A673 (cell line): Measurements from ENCODE around the gene MOBP. TPM values are rescaled to one million over a fixed set of nuclear protein-coding genes. Genes with fewer than 3 reads are reported as not detected.

Experiments used
- BruUV-seq: library from RNA; stranded (reverse); fragments of 400-500 nt; replicated peaks from 2 replicates; lab custom pipeline; 2021; lab: Mats Ljungman, UMichigan
- CTCF ChIA-PET: fragments of 300-600 bp; sonication (Branson Sonifier 250); formaldehyde crosslinking; loops from one replicate; lab custom pipeline; 2022; ENCODE audit warnings: antibody characterized with exemption; lab: Charles Lee
- POLR2A ChIA-PET: fragments of 300-600 bp; sonication (Branson Sonifier 250); formaldehyde crosslinking; loops from one replicate; lab custom pipeline; 2022; ENCODE audit warnings: antibody characterized with exemption; ENCODE audit not compliant: low non-redundant PET; lab: Charles Lee
- DNase-seq: peaks from one replicate; pipeline ENCODE4 v3.0.0-alpha.2; 2015; ENCODE audit warnings: low spot score
- H3K27ac ChIP-seq: fragments of 200-600 bp; sonication (generic); 2 replicates; pipeline ENCODE4 v1.5.1; 2016; ENCODE audit warnings: mixed run types, low read depth, mild to moderate bottlenecking, mixed read lengths, antibody characterized with exemption, low read length; ENCODE audit not compliant: poor library complexity, severe bottlenecking
- H3K27me3 ChIP-seq: fragments of 200-600 bp; sonication (generic); replicated peaks from 2 replicates; pipeline ENCODE4 v1.6.1; 2017; ENCODE audit warnings: mixed run types, low read depth, mild to moderate bottlenecking, mixed read lengths, antibody characterized with exemption, low read length; ENCODE audit not compliant: insufficient read depth, poor library complexity
- H3K36me3 ChIP-seq: fragments of 200-600 bp; sonication (generic); 2 replicates; pipeline ENCODE4 v1.6.1; 2016; ENCODE audit warnings: mixed run types, mild to moderate bottlenecking, mixed read lengths, antibody characterized with exemption, low read length; ENCODE audit not compliant: insufficient read depth, poor library complexity, severe bottlenecking
- H3K4me1 ChIP-seq: fragments of 200-600 bp; sonication (generic); 2 replicates; pipeline ENCODE4 v1.6.1; 2017; ENCODE audit warnings: mixed run types, mild to moderate bottlenecking, mixed read lengths, antibody characterized with exemption, low read length; ENCODE audit not compliant: insufficient read depth, poor library complexity, severe bottlenecking
- H3K4me3 ChIP-seq: fragments of 200-600 bp; sonication (generic); 2 replicates; pipeline ENCODE4 v1.5.1; 2016; ENCODE audit warnings: low read depth, mixed run types, mild to moderate bottlenecking, mixed read lengths, low read length; ENCODE audit not compliant: poor library complexity, severe bottlenecking
- H3K9me3 ChIP-seq: fragments of 200-600 bp; sonication (generic); 2 replicates; pipeline ENCODE4 v1.6.1; 2016; ENCODE audit warnings: mixed run types, low read depth, mild to moderate bottlenecking, mixed read lengths, antibody characterized with exemption, low read length; ENCODE audit not compliant: poor library complexity, severe bottlenecking
- CTCF ChIP-seq: fragments of 300-800, 200-600 bp; sonication (generic); conservative IDR thresholded peaks from 2 replicates; pipeline ENCODE4 v1.5.1; 2017; ENCODE audit warnings: low read depth, mild to moderate bottlenecking, antibody characterized with exemption, low read length, moderate library complexity, mixed read lengths
- EZH2 ChIP-seq: fragments of 200-600 bp; sonication (generic); IDR thresholded peaks from 2 replicates; pipeline ENCODE4 v1.6.1; 2017; ENCODE audit warnings: borderline replicate concordance, low read depth, mild to moderate bottlenecking, mixed read lengths, antibody characterized with exemption, low read length; ENCODE audit not compliant: poor library complexity, severe bottlenecking
- intact Hi-C: fragments of 100-400 bp; cut with micrococcal nuclease; formaldehyde crosslinking; loops from one replicate; pipeline ENCODE4 v1.10.0; 2022; ENCODE audit not compliant: unreplicated experiment
- total RNA-seq: library from RNA; stranded (reverse); gene quantifications from 2 replicates; pipeline ENCODE4 v1.2.3, GENCODE V29; 2021

Gene MOBP
- total RNA-seq, 1 experiment from 2014 or later: 0.19 TPM

GRCh38 chr3:39427506-39427905 lies 40.0 kb upstream of the MOBP start:
- Histone ChIP-seq H3K9me3 (no peaks in the 10 kb centered on the region), H3K27me3 (no peaks in the 10 kb centered on the region), H3K27ac (no peak overlapping the region), H3K4me1 (peaks cover 13% of the 10 kb centered on the region), H3K36me3 (no peaks in the 10 kb centered on the region), H3K4me3 (no peak overlapping the region)
- TF ChIP-seq EZH2 (no peak), CTCF (no peak)
- no TSS peak for BruUV-seq
- DNase-seq: no peak
- intact Hi-C loops: no loop called here
- POLR2A ChIA-PET: no interaction called here
- CTCF ChIA-PET: no interaction called here

DNA sequence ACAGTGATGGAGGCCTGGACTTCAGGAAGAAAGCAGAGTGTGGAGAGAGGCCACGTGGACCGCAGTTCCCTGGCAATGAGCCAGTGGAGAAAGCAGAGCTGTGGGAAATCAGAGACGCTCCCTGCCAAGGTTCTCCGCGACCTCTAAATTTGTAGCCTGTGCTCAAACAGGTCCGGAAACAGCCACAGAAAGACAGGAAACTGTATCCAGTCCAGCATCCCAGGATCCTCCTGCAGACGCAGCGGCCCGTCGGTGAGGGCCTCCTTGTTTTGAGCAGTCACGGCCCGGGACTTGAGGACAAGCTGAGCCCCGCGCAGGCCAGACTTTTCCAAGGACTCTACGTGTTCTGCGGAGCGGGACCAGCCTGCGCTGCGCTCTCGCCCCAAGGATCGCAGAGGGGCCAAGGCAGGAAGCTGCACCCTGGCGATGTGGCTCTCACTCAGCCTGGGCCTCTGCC lies 38.7 kb upstream of the MOBP start:
- POLR2A ChIA-PET: no interaction called here
- Histone ChIP-seq H3K9me3 (no peaks in the 10 kb centered on the region), H3K27me3 (no peaks in the 10 kb centered on the region), H3K4me3 (no peak overlapping the region), H3K36me3 (no peaks in the 10 kb centered on the region), H3K4me1 (peaks cover 4% of the 10 kb centered on the region), H3K27ac (no peak overlapping the region)
- CTCF ChIA-PET: no interaction called here
- no peak for DNase-seq
- BruUV-seq: no TSS peak
- intact Hi-C loops: no loop called here
- TF ChIP-seq CTCF (no peak), EZH2 (no peak)

DNA sequence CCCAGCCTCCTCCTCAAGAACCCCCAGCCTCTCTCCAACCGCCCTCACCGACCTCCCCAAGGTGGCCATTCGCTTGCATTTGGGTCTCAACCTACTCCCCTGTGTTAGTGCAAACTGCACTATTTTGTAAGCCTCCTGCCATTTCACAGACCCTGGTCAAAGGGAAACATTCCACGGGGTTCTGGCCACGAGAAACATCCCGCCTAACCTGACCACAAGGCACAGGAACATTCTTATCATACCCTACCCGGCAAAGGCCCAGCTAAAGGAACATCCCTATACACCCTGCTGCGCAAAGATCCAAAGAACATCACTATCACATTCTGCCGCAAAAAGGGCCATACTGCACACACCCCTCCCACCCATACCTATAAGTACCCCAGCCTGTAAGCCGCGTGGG lies 38.0 kb upstream of the MOBP start:
- Histone ChIP-seq H3K4me1 (no peaks in the 10 kb centered on the region), H3K36me3 (no peaks in the 10 kb centered on the region), H3K4me3 (no peak overlapping the region), H3K9me3 (no peaks in the 10 kb centered on the region), H3K27me3 (no peaks in the 10 kb centered on the region), H3K27ac (no peak overlapping the region)
- BruUV-seq: no TSS peak
- ChIA-PET POLR2A (no interaction called here), CTCF (no interaction called here)
- no peak for TF ChIP-seq EZH2
- TF ChIP-seq CTCF: no peak
- intact Hi-C loops: no loop called here
- no peak for DNase-seq
